Hematopoietic multipotent progenitor cell (in vitro differentiated cells): ENCODE measurements around the gene ATP8A2. TPM values are rescaled to one million over a fixed set of nuclear protein-coding genes. Genes with fewer than 3 reads are reported as not detected.
A peak's percentile ranks its signal among the peaks of the same experiment; 100 is the strongest.

Experiments
- DNase-seq, 3 donors: peaks; one replicate each; pipeline ENCODE4 v3.0.0-alpha.2; 2011 to 2015; ENCODE audit warnings: low read depth in 2 of 3, low spot score in 2 of 3
- total RNA-seq: library from RNA; depleted of rRNA; stranded (reverse); fragments of >200 nt; gene quantifications from one replicate; pipeline ENCODE4 v1.2.3, GENCODE V29; 2012

ATP8A2 gene
- total RNA-seq, 1 donor, result under 0.01 TPM

DNA sequence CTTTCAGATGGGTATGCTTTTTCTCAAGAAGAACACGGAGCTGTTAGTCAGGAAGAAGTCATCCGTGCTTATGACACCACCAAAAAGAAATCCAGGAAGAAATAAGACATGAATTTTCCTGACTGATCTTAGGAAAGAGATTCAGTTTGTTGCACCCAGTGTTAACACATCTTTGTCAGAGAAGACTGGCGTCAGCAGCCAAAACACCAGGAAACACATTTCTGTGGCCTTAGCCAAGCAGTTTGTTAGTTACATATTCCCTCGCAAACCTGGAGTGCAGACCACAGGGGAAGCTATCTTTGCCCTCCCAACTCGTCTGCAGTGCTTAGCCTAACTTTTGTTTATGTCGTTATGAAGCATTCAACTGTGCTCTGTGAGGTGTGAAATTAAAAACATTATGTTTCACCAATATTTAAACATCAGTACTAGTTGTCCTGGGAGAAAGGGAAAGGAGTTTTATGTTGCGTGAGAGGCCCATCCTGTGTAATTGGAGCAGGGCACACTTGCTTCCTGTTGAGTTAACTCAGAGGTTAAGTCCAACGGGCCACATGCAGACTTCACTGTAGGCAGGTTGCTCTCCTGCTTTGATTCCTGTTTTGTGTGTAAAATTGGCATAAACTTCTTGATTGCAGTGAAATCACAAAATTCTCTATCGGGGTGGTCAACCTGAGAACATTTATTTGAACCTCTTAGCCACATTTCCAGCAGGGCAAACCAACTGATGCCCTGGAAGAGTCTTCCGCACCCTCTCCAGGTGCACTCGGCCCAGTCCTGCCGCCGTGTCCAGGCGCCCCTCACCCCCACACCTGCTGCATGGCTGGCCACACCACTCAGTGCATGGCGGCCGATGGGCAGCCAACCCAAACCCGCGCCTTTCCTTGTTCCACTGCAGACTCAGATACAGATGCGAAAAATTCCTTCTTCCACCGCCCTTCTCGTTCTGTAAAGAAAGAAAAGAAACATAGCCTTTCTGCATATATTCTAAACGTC, 648.4 kb downstream of the ATP8A2 start:
- peak in 2 of 3 donors; percentile 18 to 67 for DNase-seq

- DNase-seq, result no peak
These were observed 649.1 kb downstream of the ATP8A2 start for GRCh38 chr13:26020891-26021290.

DNA sequence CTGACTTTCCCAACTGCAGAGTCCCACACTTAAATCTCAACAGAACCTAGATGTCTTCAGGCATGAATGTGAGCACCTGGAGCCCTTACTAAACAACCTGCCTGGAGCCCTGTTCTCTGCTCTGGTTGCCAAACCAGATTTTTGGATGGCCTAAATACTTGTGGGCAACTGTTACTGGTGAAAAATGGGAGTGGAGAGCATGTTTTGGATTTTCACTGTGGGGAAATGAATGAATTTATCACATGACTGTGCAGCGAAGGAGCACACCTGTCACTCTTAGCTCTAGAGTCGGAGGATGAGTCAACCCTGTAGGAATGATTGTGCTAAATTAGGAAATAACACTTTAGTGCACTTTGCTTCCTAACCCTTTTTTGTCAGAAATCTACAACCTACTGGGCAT, 649.7 kb downstream of the ATP8A2 start:
- no peak for DNase-seq

GRCh38 chr13:26021956-26022355, 650.2 kb downstream of the ATP8A2 start:
- no peak for DNase-seq

DNA sequence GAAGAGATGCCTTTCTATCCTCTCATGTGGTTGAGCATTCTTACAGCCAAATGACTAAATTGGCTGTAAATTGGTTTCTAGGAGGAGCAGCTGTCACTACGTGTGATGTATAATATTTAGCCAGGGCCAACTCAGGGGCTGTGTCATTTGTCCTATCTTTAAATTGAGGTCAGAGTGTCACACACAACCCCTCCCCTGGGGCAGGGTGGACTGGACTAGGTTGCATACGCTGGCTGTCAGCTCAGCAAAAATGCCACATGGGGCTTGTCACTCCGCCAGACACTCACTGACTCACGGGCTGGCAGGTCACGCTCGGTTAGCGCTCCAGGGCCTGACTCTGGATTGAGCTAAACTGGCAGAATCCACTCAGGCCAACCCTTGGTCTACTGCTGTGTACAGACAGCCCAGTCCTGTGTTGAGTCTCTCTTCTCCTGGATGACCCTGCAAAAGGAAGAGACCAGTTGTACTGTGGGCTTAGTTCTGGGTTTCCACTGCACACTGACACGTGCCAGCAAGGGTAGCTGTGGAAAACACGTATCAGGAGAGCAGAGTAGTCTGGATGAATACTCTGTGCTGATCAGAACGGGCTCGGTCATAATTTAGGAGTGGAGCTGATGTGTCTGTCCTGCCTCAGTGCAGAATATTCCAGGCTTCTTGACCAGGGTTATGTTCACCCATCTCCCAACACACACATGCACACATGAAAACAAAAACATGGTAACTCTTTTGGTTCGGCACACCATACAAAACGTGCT, 650.9 kb downstream of the ATP8A2 start:
- no peak for DNase-seq

GRCh38 chr13:26024558-26024957, 652.8 kb downstream of the ATP8A2 start:
- DNase-seq, result no peak

DNA sequence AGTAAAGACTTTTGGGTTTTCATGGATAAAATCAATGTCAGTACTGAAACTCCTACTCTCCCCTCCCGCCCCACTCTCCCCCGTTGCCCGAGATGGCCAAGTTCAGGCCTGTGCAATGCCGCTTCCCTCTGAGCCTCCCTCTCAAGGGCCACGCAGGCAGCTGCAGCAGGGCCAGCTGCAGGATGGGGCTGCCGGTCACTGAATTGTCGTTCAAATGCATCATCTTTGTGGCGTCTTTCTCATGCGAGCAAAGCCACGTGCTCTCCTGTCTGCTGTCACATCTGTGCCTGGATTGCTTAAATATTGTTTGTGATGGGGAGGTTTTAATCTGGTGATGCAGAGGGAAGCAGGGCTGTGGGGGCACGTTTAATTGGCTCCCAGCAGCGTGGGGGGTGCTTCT, 653.4 kb downstream of the ATP8A2 start:
- DNase-seq, result no peak

- no peak for DNase-seq
These were observed 654.0 kb downstream of the ATP8A2 start for GRCh38 chr13:26025771-26026170.

- DNase-seq, result no peak
These were observed 654.4 kb downstream of the ATP8A2 start for GRCh38 chr13:26026211-26026610.

GRCh38 chr13:26029581-26030136, 657.9 kb downstream of the ATP8A2 start:
- DNase-seq, result no peak

DNA sequence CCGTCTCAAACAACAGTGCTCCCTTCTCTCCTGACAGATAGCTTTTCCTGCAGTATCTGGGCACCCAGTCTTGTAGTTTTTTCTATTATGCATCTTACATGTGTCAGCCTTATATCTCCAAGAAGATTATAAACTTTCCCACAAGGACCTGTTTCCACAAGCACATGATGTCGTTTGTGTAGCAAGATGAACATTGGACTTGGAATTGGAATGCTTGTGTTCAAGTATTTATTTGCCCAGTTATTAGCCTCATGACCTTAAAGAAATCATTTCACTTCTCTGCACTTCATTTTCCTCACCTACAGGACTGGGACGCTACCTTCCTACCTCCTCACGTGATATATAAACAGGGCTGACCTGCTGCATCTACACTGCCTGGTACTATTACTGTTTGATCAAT, 658.6 kb downstream of the ATP8A2 start:
- no peak for DNase-seq

- no peak for DNase-seq
These were observed 662.2 kb downstream of the ATP8A2 start for GRCh38 chr13:26034018-26034417.

GRCh38 chr13:26036383-26036782, 664.6 kb downstream of the ATP8A2 start:
- no peak for DNase-seq

DNA sequence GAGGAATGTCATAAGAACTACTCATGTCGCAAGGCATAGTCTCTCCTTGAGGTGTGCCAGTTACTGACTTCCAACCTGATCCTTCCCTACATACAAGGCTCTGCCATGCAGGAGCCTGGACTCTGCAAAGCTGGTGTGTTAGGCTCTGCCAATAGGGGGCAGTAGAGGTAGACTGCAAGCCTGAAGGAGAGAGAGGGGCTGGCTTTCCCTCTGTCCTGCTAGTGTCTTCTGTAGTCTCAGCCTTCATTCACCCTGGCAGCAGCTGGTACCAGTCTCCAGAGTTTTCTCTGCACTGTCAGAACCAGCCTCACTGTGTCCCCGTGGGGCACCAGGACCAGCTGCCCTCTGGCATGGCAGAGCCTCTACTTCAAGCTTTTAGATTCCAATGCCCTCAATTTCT, 665.5 kb downstream of the ATP8A2 start:
- DNase-seq, result no peak

DNA sequence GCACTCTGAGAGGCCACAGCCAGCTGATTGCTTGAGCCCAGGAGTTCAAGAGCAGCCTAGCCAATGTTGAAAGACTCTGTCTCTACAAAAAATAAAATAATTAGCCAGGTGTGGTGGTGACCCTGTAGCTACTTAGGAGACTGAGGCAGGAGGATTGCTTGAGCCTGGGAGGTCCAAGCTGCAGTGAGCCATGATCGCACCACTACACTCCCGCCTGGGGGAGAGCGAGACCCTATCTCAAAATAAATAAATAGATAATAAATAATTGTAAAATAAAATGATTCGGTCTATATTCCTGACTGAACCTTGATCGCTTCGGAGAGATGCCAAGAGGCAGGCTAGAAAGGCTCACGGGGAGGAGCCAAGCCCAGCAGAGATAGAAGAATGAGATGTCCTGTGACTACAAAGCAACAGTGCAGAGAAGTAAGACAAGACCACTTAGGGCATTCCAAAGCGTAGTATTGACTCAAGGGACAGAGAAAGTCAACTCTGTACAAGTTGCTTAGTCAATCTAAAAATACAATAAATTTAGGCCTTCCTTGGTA, 667.2 kb downstream of the ATP8A2 start:
- DNase-seq, result no peak

DNA sequence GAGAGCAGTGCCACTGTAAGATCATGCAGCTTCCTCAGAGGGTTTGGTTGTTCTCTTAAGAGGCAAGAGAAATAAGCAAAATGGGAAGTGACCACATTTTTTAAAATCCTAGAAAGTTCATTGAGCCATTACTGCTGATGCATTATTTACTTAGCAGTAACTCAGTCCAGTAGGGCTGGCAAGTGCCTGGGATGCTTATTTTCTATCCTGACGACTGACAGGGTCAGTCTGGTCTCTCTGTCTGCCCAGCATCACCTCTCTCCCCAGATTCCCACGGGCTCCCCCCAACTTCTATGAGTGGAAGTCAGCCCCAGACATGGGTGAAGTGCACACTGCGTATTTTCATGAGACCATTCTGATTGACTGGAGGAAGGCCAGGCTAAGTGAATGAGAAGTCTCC, 669.7 kb downstream of the ATP8A2 start:
- no peak for DNase-seq

DNA sequence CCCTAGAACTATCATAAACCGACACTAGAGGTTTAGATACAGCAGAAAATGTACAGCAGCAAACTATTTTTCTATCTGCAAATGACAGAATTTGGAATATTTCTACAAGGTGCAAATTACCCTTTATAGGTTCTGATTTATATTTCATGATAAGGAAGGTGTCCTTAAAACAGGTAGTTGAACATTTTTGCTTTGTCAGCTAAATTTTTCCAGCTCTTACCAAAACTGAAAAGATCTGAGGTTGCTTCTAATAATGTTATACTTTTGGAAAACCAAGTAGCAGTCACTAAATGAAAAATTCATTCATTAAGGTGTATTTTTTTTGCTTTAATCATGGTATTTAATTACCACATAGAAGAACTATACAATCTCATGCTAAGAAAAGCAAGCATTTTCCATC, 671.0 kb downstream of the ATP8A2 start:
- no peak for DNase-seq

- no peak for DNase-seq
These were observed 673.4 kb downstream of the ATP8A2 start for GRCh38 chr13:26045142-26045541.

DNA sequence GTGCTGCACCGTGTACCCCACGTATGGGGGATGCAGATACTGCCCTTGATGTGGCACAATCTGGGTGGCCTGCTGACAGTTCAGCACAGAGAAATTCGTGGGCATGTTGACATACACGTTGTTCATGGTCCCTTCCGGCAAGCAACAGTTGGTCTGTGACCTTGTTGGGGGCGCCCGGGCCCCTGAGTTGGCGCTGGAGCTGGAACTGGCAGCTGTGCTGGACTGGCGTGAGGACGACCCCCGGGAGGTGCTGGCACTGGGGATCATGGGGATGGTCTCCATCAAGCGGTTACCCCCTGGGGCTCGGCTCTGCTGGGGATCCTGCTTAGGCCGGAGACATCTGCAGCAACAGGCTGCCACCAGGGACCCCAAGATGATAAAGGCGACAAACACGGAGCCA, 674.9 kb downstream of the ATP8A2 start:
- DNase-seq, result no peak

DNA sequence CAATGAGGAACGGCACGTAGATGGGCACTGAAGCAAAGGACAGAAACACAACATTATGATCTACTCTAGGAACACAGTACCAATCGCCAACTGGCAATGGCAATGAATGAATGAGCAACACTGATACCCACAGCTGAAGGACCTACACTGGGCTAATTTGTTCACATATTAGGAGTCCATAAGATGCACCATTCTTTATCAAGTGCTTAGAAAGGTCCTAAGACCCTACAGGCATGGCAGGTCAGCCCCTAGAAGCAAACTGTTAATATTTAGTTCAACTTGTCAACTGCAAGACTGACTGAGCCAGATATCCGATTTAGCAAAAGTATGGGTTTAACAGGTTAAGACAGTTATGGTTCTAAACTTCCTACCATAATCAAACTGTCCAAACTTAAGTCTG, 675.3 kb downstream of the ATP8A2 start:
- no peak for DNase-seq

DNA sequence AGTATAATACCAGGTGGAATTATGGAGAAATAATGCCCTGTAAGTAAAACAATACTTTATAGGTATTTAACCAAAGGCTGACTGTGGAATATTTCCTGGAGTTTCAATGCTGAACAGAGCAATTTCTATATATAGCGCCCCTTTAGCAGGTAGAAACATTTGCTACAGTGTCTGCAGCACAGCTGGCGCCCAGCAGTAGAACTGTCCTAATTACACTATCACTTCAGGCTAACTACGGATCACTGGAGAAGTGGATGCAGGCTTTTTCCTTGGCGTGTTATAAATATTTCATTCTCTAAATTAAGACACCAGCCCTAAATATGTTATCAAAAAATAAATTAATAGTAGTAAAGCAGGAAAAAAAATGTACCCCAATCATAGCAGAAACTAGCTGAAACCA, 677.0 kb downstream of the ATP8A2 start:
- DNase-seq, result no peak
